Measurements from ENCODE around the gene KIRREL3. TPM values are rescaled to one million over a fixed set of nuclear protein-coding genes. Genes with fewer than 3 reads are reported as not detected.

KIRREL3 gene
- total RNA-seq, 4 donors from 2014 or later = 0.82 to 15.7 (median 1.4) TPM; not detected in 1

- 73% methylated on average over 4 of the region's 4 CpGs; no CpG with 5 or more reads in 1 of the 2 donors for WGBS, 2 donors (ENCODE audit: low coverage in 1 of 2)
Observed at GRCh38 chr11:126575849-126576248, 424.7 kb downstream of the KIRREL3 start.

DNA sequence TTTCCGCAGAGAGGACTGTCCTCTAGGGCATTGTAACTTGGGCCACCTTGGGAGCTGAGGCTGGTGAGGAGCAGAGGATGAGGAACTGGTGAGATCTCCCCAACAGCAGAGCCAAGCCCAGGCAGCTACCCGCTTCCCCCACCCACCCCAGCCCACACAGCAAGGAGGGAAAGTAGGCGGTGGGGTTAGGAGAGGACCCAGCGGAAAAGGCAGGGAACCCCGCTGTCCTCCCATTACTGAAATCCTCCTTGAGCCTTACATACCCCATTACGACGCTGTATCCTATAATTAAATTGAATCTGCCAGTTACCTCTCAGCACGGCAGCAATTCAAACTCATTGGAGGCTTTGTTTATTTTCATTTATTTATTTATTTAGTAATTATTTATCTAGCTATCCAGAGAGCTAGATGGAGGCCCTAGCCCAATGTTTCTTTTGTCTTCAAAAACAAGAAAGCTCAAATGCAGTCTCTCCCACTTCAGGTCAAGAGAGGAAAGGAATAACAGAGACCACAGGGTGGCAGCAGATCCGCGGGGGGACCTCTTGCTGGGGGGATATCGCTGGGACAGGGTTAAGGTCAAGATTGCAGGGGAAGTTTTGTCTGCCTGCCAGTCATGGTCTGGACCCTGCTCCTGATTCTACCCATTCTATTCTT, 427.1 kb downstream of the KIRREL3 start:
- intact Hi-C loops (cut with DNase I; ENCODE audit: low total_unique reads) = no loop called here
- Histone ChIP-seq H3K36me3 (no peaks in the 10 kb centered on the region), H3K27ac (no peak overlapping the region), H3K4me1 (no peaks in the 10 kb centered on the region), H3K9me3 (no peaks in the 10 kb centered on the region), H3K27me3 (peaks cover 8% of the 10 kb centered on the region), H3K4me3 (no peak overlapping the region)
- no peak for DNase-seq
- in situ Hi-C loops (cut with MboI; ENCODE audit: low pct_ligation_motif_present in 1 of 4, low pct_unique_long_range_greater_than_20kb in 1 of 4, low sequenced_read_pairs in 3 of 4) = no loop called here
- no peak for TF ChIP-seq EP300 (IDR thresholded peaks at IDR 0.05; ENCODE audit: low read depth)
- no peak for TF ChIP-seq POLR2AphosphoS5 (IDR thresholded peaks at IDR 0.05)
- TF ChIP-seq CTCF (IDR thresholded peaks at IDR 0.05) = no peak
- no peak for TF ChIP-seq POLR2A (IDR thresholded peaks at IDR 0.05)
- WGBS, 2 donors (ENCODE audit: low coverage in 1 of 2) = 31 to 52% methylated on average over 5 to 11 of the region's 11 CpGs

More at GRCh38 chr11:126575849-126576248, 424.7 kb downstream of the KIRREL3 start:
- Histone ChIP-seq H3K27me3 (peaks cover 8% of the 10 kb centered on the region), H3K4me1 (no peaks in the 10 kb centered on the region), H3K9me3 (no peaks in the 10 kb centered on the region), H3K4me3 (no peak overlapping the region), H3K27ac (no peak overlapping the region), H3K36me3 (no peaks in the 10 kb centered on the region)
- TF ChIP-seq CTCF (IDR thresholded peaks at IDR 0.05) = no peak
- no peak for TF ChIP-seq POLR2AphosphoS5 (IDR thresholded peaks at IDR 0.05)
- TF ChIP-seq EP300 (IDR thresholded peaks at IDR 0.05; ENCODE audit: low read depth) = no peak
- TF ChIP-seq POLR2A (IDR thresholded peaks at IDR 0.05) = no peak
- intact Hi-C loops (cut with DNase I; ENCODE audit: low total_unique reads) (no loop called here), in situ Hi-C loops (cut with MboI; ENCODE audit: low pct_ligation_motif_present in 1 of 4, low pct_unique_long_range_greater_than_20kb in 1 of 4, low sequenced_read_pairs in 3 of 4) (no loop called here)
- DNase-seq = no peak

DNA sequence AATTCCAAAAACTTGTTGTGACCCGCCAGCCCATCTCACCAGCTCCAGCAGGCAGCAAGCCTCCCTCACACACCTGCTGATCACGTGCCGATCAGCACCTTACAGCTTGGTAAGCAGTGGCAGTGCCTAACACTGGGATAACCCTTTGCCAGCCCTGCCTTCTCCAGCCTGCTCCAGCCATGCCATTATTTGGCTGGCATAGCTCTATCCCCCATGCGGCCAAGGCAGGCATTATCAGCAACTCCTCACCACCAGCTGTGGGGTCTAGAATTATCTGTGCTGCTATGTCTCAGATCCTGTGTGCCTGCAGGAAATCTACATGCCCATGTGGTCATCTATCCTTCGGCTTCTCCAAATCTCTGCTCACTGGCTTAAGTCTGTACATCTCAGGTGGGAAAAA, 430.1 kb downstream of the KIRREL3 start:
- WGBS, 2 donors (ENCODE audit: low coverage in 1 of 2) = 63% methylated on average over 5 of the region's 5 CpGs; no CpG with 5 or more reads in 1 of the 2 donors
- intact Hi-C loops (cut with DNase I; ENCODE audit: low total_unique reads) (no loop called here), in situ Hi-C loops (cut with MboI; ENCODE audit: low pct_ligation_motif_present in 1 of 4, low pct_unique_long_range_greater_than_20kb in 1 of 4, low sequenced_read_pairs in 3 of 4) (no loop called here)
- Histone ChIP-seq H3K4me1 (no peaks in the 10 kb centered on the region), H3K36me3 (no peaks in the 10 kb centered on the region), H3K9me3 (no peaks in the 10 kb centered on the region), H3K27me3 (peaks cover 8% of the 10 kb centered on the region), H3K4me3 (no peak overlapping the region), H3K27ac (no peak overlapping the region)
- DNase-seq = no peak
- TF ChIP-seq POLR2AphosphoS5 (IDR thresholded peaks at IDR 0.05) (no peak), POLR2A (IDR thresholded peaks at IDR 0.05) (no peak), CTCF (IDR thresholded peaks at IDR 0.05) (no peak), EP300 (IDR thresholded peaks at IDR 0.05; ENCODE audit: low read depth) (no peak)

DNA sequence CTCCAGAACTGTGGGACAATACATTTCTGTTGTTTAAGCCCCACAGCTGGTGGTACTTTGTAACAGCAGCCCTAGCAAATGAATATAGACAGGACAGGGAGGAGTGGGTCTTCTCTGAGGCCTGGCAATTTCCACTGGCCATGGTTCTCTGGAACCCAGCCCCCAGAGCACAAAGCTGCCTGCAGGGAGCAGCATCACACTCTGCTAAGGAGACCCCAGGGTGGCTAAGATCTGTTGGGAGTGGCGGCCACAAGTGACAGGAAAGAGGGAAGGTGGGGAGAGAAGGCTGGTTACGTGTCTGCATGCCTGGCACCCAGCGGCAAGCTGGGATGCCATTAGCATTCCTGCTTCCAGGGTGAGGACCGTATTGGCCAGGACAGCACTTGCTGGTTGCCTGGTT, 433.2 kb downstream of the KIRREL3 start:
- in situ Hi-C loops (cut with MboI; ENCODE audit: low pct_ligation_motif_present in 1 of 4, low pct_unique_long_range_greater_than_20kb in 1 of 4, low sequenced_read_pairs in 3 of 4) = no loop called here
- Histone ChIP-seq H3K27ac (no peak overlapping the region), H3K36me3 (no peaks in the 10 kb centered on the region), H3K9me3 (no peaks in the 10 kb centered on the region), H3K27me3 (peaks cover 5% of the 10 kb centered on the region), H3K4me3 (no peak overlapping the region), H3K4me1 (no peaks in the 10 kb centered on the region)
- DNase-seq = no peak
- intact Hi-C loops (cut with DNase I; ENCODE audit: low total_unique reads) = no loop called here
- WGBS, 2 donors (ENCODE audit: low coverage in 1 of 2) = 50% methylated on average over 4 of the region's 4 CpGs; no CpG with 5 or more reads in 1 of the 2 donors
- TF ChIP-seq POLR2AphosphoS5 (IDR thresholded peaks at IDR 0.05) (no peak), POLR2A (IDR thresholded peaks at IDR 0.05) (no peak), CTCF (IDR thresholded peaks at IDR 0.05) (no peak), EP300 (IDR thresholded peaks at IDR 0.05; ENCODE audit: low read depth) (no peak)
